GM19043 (cell line): ENCODE data around the gene C2orf76.
"Not testable (repeated sequence)": the region's sequence is repeated elsewhere in the genome, so short reads cannot be mapped to it uniquely, and the experiment has no call there.

Experiments
- ATAC-seq: cut with Tn5 transposase; IDR thresholded peaks from one replicate; pipeline ENCODE4 v1.9.1; 2021; ENCODE audit warnings: low read depth; ENCODE audit not compliant: unreplicated experiment

The C2orf76 gene

DNA sequence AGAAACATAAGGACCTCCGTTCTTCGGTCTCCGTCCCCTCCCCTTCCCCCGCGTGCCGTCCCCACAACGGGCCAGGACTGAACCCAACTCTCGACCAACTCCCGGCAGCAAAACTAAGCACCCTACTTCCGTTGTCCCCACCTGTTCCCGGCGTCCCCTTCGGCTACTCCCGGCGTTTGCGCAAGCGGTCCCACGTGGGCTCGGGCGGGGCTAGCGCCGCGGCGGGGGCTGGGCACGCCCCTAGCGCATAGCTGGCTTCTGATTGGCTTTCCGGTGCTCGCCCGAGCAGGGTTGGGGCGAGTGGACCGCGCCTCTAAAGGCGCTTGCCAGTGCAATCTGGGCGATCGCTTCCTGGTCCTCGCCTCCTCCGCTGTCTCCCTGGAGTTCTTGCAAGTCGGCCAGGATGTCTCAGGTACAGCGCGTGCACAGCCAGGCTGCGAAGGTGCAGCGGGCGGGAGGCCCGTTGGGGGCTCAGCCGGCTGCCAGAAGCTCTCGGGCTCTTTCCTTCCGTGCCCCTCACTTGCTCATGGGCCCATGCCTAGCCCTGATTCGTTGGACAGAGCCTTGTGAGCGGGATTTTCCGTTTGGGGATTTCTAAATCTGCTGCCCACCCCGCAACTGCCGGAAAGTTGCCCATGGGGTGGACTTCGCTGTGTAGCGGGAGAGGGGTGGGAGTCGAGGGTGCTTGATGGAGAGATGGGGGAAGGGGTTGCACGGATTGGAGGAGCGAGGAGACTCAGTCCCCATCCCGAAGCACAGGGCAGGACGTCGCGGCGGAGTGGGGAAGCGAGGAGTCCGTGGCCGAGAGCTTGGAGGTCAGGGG lies at the start of gene C2orf76, which contains the start of gene DBI:
Gene C2orf76 (minus strand): TSS at position 186 of the 823 bp plus-strand sequence. CDS start 26,875 bp downstream, outside the sequence.
Gene DBI (plus strand): TSS at position 329 of the 823 bp plus-strand sequence. CDS start 75 bp downstream, at position 404.
- ATAC-seq, result peak; percentile 94

DNA sequence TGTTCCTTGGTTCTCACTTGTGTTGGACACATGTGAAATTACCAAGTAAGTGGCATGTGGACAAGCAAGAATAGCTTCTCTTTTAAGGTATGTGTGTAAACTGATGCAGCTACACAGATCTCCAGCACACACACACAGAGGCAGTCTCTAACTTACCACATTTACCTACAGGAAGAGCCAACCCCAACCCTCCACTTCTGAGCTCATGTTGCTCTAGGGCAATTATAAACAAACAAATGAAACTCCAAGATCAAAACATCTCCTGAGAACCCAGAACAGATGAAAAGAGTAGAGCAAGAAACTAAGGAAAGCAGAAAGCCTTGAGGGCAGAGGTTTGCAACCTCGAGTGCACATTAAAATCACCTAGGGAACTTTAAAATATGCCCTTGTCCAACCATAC lies 49.0 kb upstream of the C2orf76 start:
- no peak for ATAC-seq

DNA sequence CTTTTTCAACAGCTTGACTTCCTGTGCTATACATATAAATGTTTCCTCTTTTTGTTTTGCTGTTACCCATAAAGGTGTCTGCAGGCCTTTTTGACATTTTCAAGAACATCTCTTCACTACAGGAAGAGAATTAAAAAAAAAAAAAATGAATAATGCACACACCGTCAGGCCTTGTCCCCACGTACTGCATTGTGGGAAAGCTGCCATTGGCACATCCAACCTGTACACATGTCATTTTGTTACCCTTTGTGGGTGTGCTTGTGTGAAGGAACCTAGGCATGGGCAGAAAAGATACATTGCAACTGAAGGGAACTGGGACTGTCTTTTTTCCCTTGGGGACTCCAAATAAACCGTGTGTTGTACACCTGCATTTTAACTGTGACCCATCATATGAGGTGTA lies 48.3 kb upstream of the C2orf76 start:
- no peak for ATAC-seq

DNA sequence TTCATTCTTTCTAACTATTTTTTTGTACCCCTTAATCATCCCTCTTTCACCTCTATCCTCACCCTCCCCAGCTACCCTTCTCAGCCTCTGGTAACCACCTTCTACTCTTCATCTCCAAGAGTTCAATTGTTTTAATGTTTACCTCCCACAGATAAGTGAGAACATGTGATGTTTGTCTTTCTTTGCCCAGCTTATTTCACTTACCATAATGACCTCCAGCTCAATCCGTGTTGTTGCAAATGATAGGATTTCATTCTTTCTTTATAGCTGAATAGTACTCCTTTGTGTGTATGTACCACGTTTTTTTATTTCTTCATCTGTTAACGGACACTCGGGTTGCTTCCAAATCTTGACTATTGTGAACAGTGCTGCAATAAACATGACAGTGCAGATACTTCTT lies 42.9 kb upstream of the C2orf76 start:
- no peak for ATAC-seq

- ATAC-seq, result no peak
Measured at GRCh38 chr2:119408221-119408619, 41.6 kb upstream of the C2orf76 start.

GRCh38 chr2:119407430-119408220 lies 41.0 kb upstream of the C2orf76 start:
- peak; percentile 48 for ATAC-seq

- no peak for ATAC-seq
Measured at GRCh38 chr2:119405151-119405550, 38.5 kb upstream of the C2orf76 start.

- ATAC-seq, result not testable (repeated sequence)
Measured at GRCh38 chr2:119403618-119404017, 37.0 kb upstream of the C2orf76 start.

DNA sequence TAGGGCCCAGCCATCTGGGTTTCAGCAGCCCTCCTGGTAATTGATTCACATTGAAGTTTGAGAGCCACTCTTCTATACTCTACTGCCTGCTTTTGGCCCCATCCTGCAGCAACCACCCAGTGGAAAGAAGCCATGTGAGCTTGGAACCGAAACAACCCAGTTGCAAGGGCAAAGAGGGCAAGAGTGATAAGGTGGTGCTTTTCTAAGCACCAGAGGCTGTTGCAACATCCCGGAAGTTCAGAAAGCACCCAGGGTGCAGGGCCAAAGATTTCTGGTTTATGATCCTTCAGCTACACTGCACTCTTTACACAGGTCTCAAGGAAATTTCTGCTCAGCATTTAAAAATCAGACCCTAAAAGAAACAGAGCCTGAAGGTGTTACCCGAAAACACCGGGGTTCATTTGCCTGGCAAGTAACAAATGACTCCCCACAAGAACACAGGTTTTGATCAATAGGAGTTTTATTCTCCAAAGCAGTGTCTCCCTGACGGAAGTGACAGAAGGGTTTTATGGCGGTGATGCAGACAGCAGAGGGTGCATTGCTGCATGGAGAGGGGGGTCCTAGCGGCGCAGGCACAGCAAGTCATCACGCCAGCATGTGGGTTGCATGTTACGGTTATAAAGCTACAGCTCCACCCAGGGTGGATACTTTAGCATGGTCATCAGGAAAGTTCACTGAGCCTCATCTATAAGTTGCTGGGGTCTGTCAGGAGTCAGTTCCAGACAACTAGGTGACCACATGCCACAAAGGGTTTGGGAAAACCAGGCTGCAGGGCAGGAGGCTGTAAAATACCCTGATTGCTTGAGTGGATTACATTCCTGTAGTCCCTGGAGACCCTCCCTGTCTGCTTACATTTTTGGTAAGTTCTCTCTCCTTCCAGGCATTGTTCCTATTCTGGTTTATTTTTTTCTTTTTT lies 36.3 kb upstream of the C2orf76 start:
- no peak for ATAC-seq

DNA sequence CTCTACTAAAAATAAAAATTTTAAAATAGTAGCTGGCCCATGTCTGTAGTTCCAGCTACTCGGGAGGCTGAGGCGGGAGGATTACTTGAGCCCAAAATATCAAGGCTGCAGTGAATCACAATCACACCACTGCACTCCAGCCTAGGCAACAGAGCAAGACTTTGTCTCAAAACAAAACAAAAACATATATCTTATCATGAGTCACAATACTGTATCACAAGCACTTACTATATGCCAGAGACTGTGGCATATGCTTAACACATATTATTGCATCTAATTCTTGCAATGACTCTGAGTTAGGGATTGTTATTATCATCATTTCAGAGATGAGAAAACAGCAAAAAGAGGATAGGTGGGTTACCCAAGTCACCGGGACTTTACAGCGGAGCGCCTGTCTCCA lies 35.5 kb upstream of the C2orf76 start:
- no peak for ATAC-seq

GRCh38 chr2:119397196-119397595 lies 30.6 kb upstream of the C2orf76 start:
- ATAC-seq, result no peak

- no peak for ATAC-seq
Measured at GRCh38 chr2:119393971-119394748, 27.5 kb upstream of the C2orf76 start.

GRCh38 chr2:119389615-119390306 lies 23.1 kb upstream of the C2orf76 start:
- ATAC-seq, result no peak

DNA sequence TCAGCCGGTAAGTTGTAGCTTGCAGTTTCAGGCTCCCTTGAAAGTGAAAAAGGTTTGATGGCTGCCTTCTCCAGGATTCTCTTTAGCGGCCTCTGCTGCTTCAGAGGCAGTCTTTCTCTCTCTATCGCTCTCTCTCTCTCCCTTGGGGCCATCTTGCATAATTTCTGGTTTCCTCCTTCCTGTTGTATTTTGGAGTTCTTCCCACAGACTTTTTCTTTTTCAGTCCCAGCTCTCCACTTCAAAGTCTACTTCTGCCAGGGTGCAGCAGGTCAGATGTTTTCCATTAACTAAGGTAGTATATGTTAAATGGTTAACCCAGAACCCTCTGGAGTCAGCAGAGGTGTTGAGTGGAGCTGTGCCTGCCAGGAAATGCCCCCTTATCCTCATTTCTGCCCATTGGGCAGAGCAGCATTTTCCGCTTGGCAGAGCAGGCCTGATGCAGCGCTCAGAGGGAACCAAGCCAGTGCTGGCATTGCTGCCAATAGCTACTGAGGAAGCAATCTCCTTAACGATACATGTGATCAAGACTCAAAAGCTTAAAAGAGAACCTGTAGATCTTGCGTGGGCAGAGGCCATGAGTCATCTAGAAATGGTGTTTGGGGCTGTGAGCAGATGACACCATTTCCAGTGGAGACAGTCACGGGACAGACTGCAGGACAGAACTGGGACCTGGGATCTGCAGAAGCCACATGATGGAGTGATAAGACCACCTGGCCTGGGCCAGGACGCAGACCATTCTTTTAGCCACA lies 20.9 kb upstream of the C2orf76 start:
- ATAC-seq, result peak; percentile 60

- ATAC-seq, result no peak
Measured at GRCh38 chr2:119385466-119385865, 18.8 kb upstream of the C2orf76 start.

DNA sequence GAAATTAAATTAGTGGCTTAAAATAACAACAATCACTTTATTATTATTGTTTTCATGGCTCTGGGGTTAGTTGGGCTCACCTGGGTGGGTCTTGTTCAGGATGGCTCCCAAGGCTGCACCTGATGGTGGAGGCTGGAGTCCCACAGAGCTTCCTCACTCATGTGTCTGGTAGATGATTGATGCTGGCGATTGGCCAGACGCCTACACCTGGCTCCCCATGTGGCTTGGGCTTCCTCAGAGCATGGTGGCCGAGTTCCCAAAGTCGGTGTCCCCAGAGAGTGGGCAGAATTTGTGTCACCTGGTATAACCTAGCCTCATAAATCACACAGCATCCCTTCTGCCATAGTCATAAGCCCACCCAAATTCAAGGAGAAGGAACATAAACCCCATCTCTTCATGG lies 18.3 kb upstream of the C2orf76 start:
- ATAC-seq, result no peak

DNA sequence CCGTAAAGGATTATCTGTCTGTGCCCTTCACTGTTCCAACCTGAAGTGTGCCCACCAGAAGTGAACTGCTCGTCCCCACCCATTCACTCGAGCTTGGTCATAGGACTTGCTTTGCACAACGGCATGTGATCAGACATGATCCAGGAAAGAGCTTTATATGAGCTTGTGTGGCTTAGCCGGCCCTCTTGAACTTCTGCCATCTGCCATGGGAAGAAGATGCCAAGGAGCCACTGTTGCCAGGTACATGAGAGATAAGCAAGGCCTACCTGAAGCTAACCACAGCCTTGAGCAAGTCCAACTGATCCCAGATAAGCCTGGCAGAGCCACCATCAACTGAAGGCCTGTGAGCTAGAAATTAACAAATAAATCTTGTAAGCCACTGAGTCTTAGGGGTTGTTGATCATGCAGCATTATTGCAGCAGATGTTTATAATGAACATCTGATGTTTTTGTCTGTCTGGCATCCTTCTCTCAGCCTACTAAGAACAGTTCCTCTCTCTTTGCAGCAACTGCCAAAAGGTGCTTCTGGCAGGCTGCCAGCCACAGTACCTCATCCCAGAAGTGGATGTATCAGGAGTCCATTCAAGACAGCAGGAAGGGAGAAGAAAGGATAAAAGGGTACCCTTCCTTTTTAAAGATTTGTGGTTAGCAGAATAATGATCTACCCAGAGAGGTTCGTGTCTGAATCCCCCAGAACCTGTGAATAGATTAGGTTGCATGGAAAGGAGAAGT lies 16.9 kb upstream of the C2orf76 start:
- ATAC-seq, result no peak

GRCh38 chr2:119378566-119378965 lies 11.9 kb upstream of the C2orf76 start:
- no peak for ATAC-seq
